Endothelial cell of umbilical vein (primary cell): Measurements from ENCODE around the gene PHACTR1. TPM values are rescaled to one million over a fixed set of nuclear protein-coding genes. Genes with fewer than 3 reads are reported as not detected.

ENCODE experiments used
- BruUV-seq: library from RNA; stranded (reverse); fragments of 400-500 nt; replicated peaks from 2 replicates; lab custom pipeline; 2021; lab: Mats Ljungman, UMichigan
- CTCF ChIA-PET: fragments of 300-600, 350-600 bp; sonication (Branson Sonifier 250); formaldehyde crosslinking; loops from one replicate; lab custom pipeline; 2021; ENCODE audit warnings: antibody characterized with exemption, inconsistent platforms; lab: Charles Lee
- POLR2A ChIA-PET: fragments of 300-600, 350-600 bp; sonication (Branson Sonifier 250); formaldehyde crosslinking; loops from one replicate; lab custom pipeline; 2021; ENCODE audit warnings: antibody characterized with exemption, inconsistent platforms; lab: Charles Lee
- DNase-seq: peaks from one replicate; pipeline ENCODE4 v3.0.0-alpha.2; 2011; ENCODE audit warnings: low read depth, low spot score
- FAIRE-seq: peaks from 2 replicates; lab custom pipeline; 2011; peaks lifted over from hg19 to GRCh38; lab: Jason Lieb, UNC
- H2AFZ ChIP-seq: 2 replicates; pipeline ENCODE4 v1.6.0; 2012; ENCODE audit warnings: low read depth, low read length, control low read depth, inconsistent platforms
- H3K27ac ChIP-seq: 2 replicates; pipeline ENCODE4 v1.5.1; 2011; ENCODE audit warnings: low read depth, mild to moderate bottlenecking, control low read depth, low read length, moderate library complexity; ENCODE audit not compliant: insufficient read depth
- H3K27me3 ChIP-seq, 2 experiments: 2 replicates each; pipeline versions ENCODE4 v1.6.0 to v1.6.1; 2011; ENCODE audit warnings: low read length in 2 of 2, mixed read lengths in 1 of 2; ENCODE audit not compliant: control insufficient read depth in 2 of 2, insufficient read depth in 2 of 2
- H3K36me3 ChIP-seq, 2 experiments: 2 replicates in 1 of 2; 3 replicates in 1 of 2; pipeline ENCODE4 v1.5.1; 2011; ENCODE audit warnings: low read length in 2 of 2, mild to moderate bottlenecking in 1 of 2, moderate library complexity in 1 of 2; ENCODE audit not compliant: control insufficient read depth in 2 of 2, insufficient read depth in 2 of 2; ENCODE audit errors: extremely low read depth in 1 of 2
- H3K4me1 ChIP-seq: 3 replicates; pipeline ENCODE4 v1.5.1; 2011; ENCODE audit warnings: mild to moderate bottlenecking, low read length; ENCODE audit not compliant: control insufficient read depth, insufficient read depth; ENCODE audit errors: extremely low read depth
- H3K4me2 ChIP-seq: 2 replicates; pipeline ENCODE4 v1.6.1; 2011; ENCODE audit warnings: low read length, control low read depth, mixed read lengths; ENCODE audit not compliant: insufficient read depth
- H3K4me3 ChIP-seq, 3 experiments: fragments of 200-600 bp in 1 of 3; sonication (generic), shearing (Covaris generic) in 1 of 3; replicated peaks in 1 of 3; 2 replicates each; pipeline ENCODE4 v1.5.1; 2011 to 2016; ENCODE audit warnings: control low read depth in 3 of 3, low read length in 3 of 3, mild to moderate bottlenecking in 2 of 3, inconsistent platforms in 1 of 3, low read depth in 1 of 3, moderate library complexity in 1 of 3; ENCODE audit not compliant: insufficient read depth in 1 of 3
- H3K79me2 ChIP-seq: 2 replicates; pipeline ENCODE4 v1.6.0; 2012; ENCODE audit warnings: low read length, inconsistent platforms; ENCODE audit not compliant: control insufficient read depth, insufficient read depth
- H3K9ac ChIP-seq: replicated peaks from 2 replicates; pipeline ENCODE3; 2011; ENCODE audit warnings: low read length, control low read depth; ENCODE audit not compliant: insufficient read depth; ENCODE audit errors: extremely low read depth
- H3K9me1 ChIP-seq: replicated peaks from 3 replicates; pipeline ENCODE4 v1.6.0; 2011; ENCODE audit warnings: mild to moderate bottlenecking, low read length; ENCODE audit not compliant: control insufficient read depth, insufficient read depth; ENCODE audit errors: extremely low read depth
- H3K9me3 ChIP-seq: replicated peaks from 2 replicates; pipeline ENCODE4 v1.5.1; 2012; ENCODE audit warnings: low read length, inconsistent platforms; ENCODE audit not compliant: control insufficient read depth, insufficient read depth
- H4K20me1 ChIP-seq: replicated peaks from 2 replicates; pipeline ENCODE3; 2011; ENCODE audit warnings: mild to moderate bottlenecking, low read length; ENCODE audit not compliant: control insufficient read depth, insufficient read depth; ENCODE audit errors: extremely low read depth
- EZH2 ChIP-seq: IDR thresholded peaks from 2 replicates; pipeline ENCODE4 v1.6.1; 2012; ENCODE audit warnings: borderline replicate concordance, low read depth, mild to moderate bottlenecking, moderate library complexity, low read length, inconsistent platforms; ENCODE audit not compliant: severe bottlenecking
- GATA2 ChIP-seq: IDR thresholded peaks from 2 replicates; pipeline ENCODE4 v1.7.0; 2011; ENCODE audit warnings: low read depth, mild to moderate bottlenecking, moderate library complexity, mixed read lengths, low read length; ENCODE audit not compliant: insufficient read length, insufficient read depth
- JUN ChIP-seq: IDR thresholded peaks from 2 replicates; pipeline ENCODE4 v1.6.1; 2011; ENCODE audit warnings: borderline replicate concordance, low read depth; ENCODE audit not compliant: insufficient read length, insufficient read depth
- MYC ChIP-seq: IDR thresholded peaks from one replicate; pipeline ENCODE4 v1.6.1; 2011; ENCODE audit warnings: mild to moderate bottlenecking, low read depth, low read length
- POLR2AphosphoS5 ChIP-seq: IDR thresholded peaks from 2 replicates; pipeline ENCODE4 v1.6.1; 2012; ENCODE audit warnings: low read depth, mild to moderate bottlenecking, control low read depth, low read length, moderate library complexity; ENCODE audit not compliant: insufficient read depth
- dilution Hi-C: fragments of 300-500 bp; cut with MboI; formaldehyde crosslinking; loops from one replicate; pipeline ENCODE4 v1.15.0; 2019; ENCODE audit warnings: low sequenced_read_pairs; ENCODE audit not compliant: extremely low pct_ligation_motif_present
- intact Hi-C: fragments of 100-400 bp; cut with micrococcal nuclease; formaldehyde crosslinking; loops from one replicate; pipeline ENCODE4 v1.10.0; 2022
- polyA plus RNA-seq, 4 experiments: library from polyadenylated mRNA; depleted of rRNA in 3 of 4; stranded (reverse) in 3 of 4; unstranded in 1 of 4; fragments of >200 nt; gene quantifications; 2 replicates each; pipeline versions ENCODE4 v1.2.1 to v1.2.3, GENCODE V29; 2011 to 2012; ENCODE audit warnings: missing spikeins in 1 of 4
- total RNA-seq: library from RNA; stranded (reverse); gene quantifications from 2 replicates; pipeline ENCODE4 v1.2.3, GENCODE V29; 2021

The PHACTR1 gene
- total and polyA plus RNA-seq, 2 donors (not counting 3 experiments of a cell fraction or from before 2014, with no cell fraction given): 2.4 to 23.2 TPM

GRCh38 chr6:13262302-13263230 is 546.0 kb downstream of the PHACTR1 start:
- H3K4me1 ChIP-seq: no peaks in the 10 kb centered on the region
- no peak for TF ChIP-seq GATA2
- TF ChIP-seq MYC: no peak
- no peak for TF ChIP-seq POLR2AphosphoS5
- no peak for FAIRE-seq

GRCh38 chr6:13263669-13264068 is 547.1 kb downstream of the PHACTR1 start:
- no TSS peak for BruUV-seq
- Histone ChIP-seq H3K9me1 (no peaks in the 10 kb centered on the region), H3K79me2 (no peaks in the 10 kb centered on the region), H3K4me1 (no peaks in the 10 kb centered on the region), H3K27me3 (no peaks in the 10 kb centered on the region), H3K9me3 (no peaks in the 10 kb centered on the region), H3K36me3 (no peaks in the 10 kb centered on the region), H4K20me1 (no peaks in the 10 kb centered on the region), H3K9ac (no peak overlapping the region), H3K27ac (no peak overlapping the region), H2AFZ (no peak overlapping the region), H3K4me3 (no peak overlapping the region), H3K4me2 (no peak overlapping the region)
- FAIRE-seq: no peak
- dilution Hi-C loops: no loop called here
- intact Hi-C loops: no loop called here
- no peak for DNase-seq
- POLR2A ChIA-PET: no interaction called here
- CTCF ChIA-PET: interaction anchor here (0.9 to 1.6 kb wide), 3 partner anchors 9 to 69 kb away, joined by 3 to 5 read pairs (median 3); no protein-coding TSS in a partner anchor
- TF ChIP-seq JUN (no peak), EZH2 (no peak)

More at GRCh38 chr6:13262302-13263230, 546.0 kb downstream of the PHACTR1 start:
- ChIA-PET POLR2A (no interaction called here), CTCF (interaction anchor here (1.2 kb wide), 1 partner anchor 40 kb away, joined by 3 read pairs; no protein-coding TSS in a partner anchor)
- DNase-seq: no peak
- H3K79me2 ChIP-seq: no peaks in the 10 kb centered on the region
- no peak overlapping the region for H3K27ac ChIP-seq
- H3K9ac ChIP-seq: no peak overlapping the region
- dilution Hi-C loops: no loop called here
- intact Hi-C loops: no loop called here
- no peaks in the 10 kb centered on the region for H3K36me3 ChIP-seq
- no peaks in the 10 kb centered on the region for H3K27me3 ChIP-seq
- no peaks in the 10 kb centered on the region for H4K20me1 ChIP-seq
- H3K9me1 ChIP-seq: no peaks in the 10 kb centered on the region
- no peak overlapping the region for H3K4me3 ChIP-seq
- no peak overlapping the region for H3K4me2 ChIP-seq
- no peak overlapping the region for H2AFZ ChIP-seq
- no TSS peak for BruUV-seq
- no peaks in the 10 kb centered on the region for H3K9me3 ChIP-seq
